Measurements from ENCODE around the gene USP28.

USP28 gene

DNA sequence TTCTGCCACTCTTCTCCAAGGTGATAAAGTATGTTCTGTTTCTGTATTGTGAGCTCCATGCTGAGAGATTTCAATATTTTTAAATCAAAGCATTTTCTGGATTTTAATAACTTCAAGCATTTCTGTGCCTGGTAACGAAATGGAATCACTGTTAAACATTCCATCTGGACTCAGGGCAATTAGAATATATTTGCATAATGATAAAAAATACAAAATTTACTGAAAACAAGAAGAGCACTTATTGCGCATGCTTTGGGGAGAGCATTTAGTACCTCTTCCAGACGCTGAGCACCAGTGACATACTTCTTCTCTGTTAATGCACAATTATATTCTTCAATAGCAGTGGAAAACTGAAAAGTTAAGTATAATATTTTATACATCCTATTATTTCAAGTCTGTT, 115.1 kb downstream of the USP28 start:
- no peak for DNase-seq (ENCODE audit: insufficient read length, low spot score)
- FAIRE-seq: no peak

GRCh38 chr11:113752932-113753331, 122.4 kb downstream of the USP28 start:
- FAIRE-seq: no peak

More for the DNA sequence above, 115.1 kb downstream of the USP28 start:
- TF ChIP-seq POLR2A (IDR thresholded peaks at IDR 0.05; ENCODE audit: low read depth, low read length): no peak

More at GRCh38 chr11:113752932-113753331, 122.4 kb downstream of the USP28 start:
- no peak for TF ChIP-seq POLR2A (IDR thresholded peaks at IDR 0.05; ENCODE audit: low read depth, low read length)
- DNase-seq (ENCODE audit: insufficient read length, low spot score): no peak

Measured in H54 (cell line).